Chondrocyte (in vitro differentiated cells): ENCODE measurements around the gene TMEM218. TPM values are rescaled to one million over a fixed set of nuclear protein-coding genes. Genes with fewer than 3 reads are reported as not detected.

ENCODE experiments used
- DNase-seq: peaks from one replicate; pipeline ENCODE4 v3.0.0; 2021; ENCODE audit warnings: mixed read lengths, low spot score
- H3K27ac Mint-ChIP-seq: one replicate; pipeline ENCODE4 v1.8.0; 2021; ENCODE audit warnings: mild to moderate bottlenecking, moderate library complexity, mixed read lengths; ENCODE audit not compliant: unreplicated experiment
- H3K27me3 Mint-ChIP-seq: 2 replicates; pipeline ENCODE4 v1.8.0; 2021; ENCODE audit warnings: low read depth, mixed read lengths
- H3K36me3 Mint-ChIP-seq: 2 replicates; pipeline ENCODE4 v1.8.0; 2021; ENCODE audit warnings: low read depth, mixed read lengths
- H3K4me1 Mint-ChIP-seq: 2 replicates; pipeline ENCODE4 v1.8.0; 2021; ENCODE audit warnings: low read depth, mild to moderate bottlenecking, mixed read lengths
- H3K4me3 Mint-ChIP-seq: one replicate; pipeline ENCODE4 v1.8.0; 2021; ENCODE audit warnings: mild to moderate bottlenecking, moderate library complexity, mixed read lengths; ENCODE audit not compliant: unreplicated experiment
- H3K9me3 Mint-ChIP-seq: 2 replicates; pipeline ENCODE4 v1.8.0; 2021; ENCODE audit warnings: low read depth, mixed read lengths
- CTCF ChIP-seq: fragments of 200-600 bp; sonication (generic); IDR thresholded peaks from 2 replicates; pipeline ENCODE4 v1.5.0; 2021; ENCODE audit warnings: antibody characterized with exemption, mild to moderate bottlenecking, moderate library complexity
- total RNA-seq: library from RNA; stranded (reverse); gene quantifications from 3 replicates; pipeline ENCODE4 v1.2.1, GENCODE V29; 2021

Gene TMEM218
- total RNA-seq, 1 donor from 2014 or later: 12.0 TPM

- peak; percentile 72 for DNase-seq
- Mint-ChIP-seq H3K4me3 (no peak overlapping the region), H3K9me3 (no peaks in the 10 kb centered on the region), H3K27ac (no peak overlapping the region), H3K27me3 (no peaks in the 10 kb centered on the region), H3K36me3 (no peaks in the 10 kb centered on the region), H3K4me1 (peaks cover 18% of the 10 kb centered on the region)
- TF ChIP-seq CTCF: no peak
Measured at GRCh38 chr11:125072218-125072960, 39.0 kb downstream of the TMEM218 start.

GRCh38 chr11:125071846-125072217 lies 39.6 kb downstream of the TMEM218 start:
- no peak overlapping the region for H3K4me3 Mint-ChIP-seq
- no peak overlapping the region for H3K27ac Mint-ChIP-seq
- H3K27me3 Mint-ChIP-seq: no peaks in the 10 kb centered on the region
- no peak for TF ChIP-seq CTCF
- DNase-seq: peak; percentile 42
- H3K4me1 Mint-ChIP-seq: peaks cover 18% of the 10 kb centered on the region
- no peaks in the 10 kb centered on the region for H3K36me3 Mint-ChIP-seq
- no peaks in the 10 kb centered on the region for H3K9me3 Mint-ChIP-seq

GRCh38 chr11:125071435-125071834 lies 40.0 kb downstream of the TMEM218 start:
- no peaks in the 10 kb centered on the region for H3K9me3 Mint-ChIP-seq
- no peak for TF ChIP-seq CTCF
- H3K4me1 Mint-ChIP-seq: peaks cover 18% of the 10 kb centered on the region
- no peak overlapping the region for H3K4me3 Mint-ChIP-seq
- no peaks in the 10 kb centered on the region for H3K36me3 Mint-ChIP-seq
- peak overlapping the region; percentile 59 for H3K27ac Mint-ChIP-seq
- H3K27me3 Mint-ChIP-seq: no peaks in the 10 kb centered on the region
- DNase-seq: peak; percentile 68

- H3K9me3 Mint-ChIP-seq: no peaks in the 10 kb centered on the region
- no peak overlapping the region for H3K27ac Mint-ChIP-seq
- no peaks in the 10 kb centered on the region for H3K36me3 Mint-ChIP-seq
- H3K4me1 Mint-ChIP-seq: peaks cover 18% of the 10 kb centered on the region
- H3K27me3 Mint-ChIP-seq: no peaks in the 10 kb centered on the region
- DNase-seq: no peak
- TF ChIP-seq CTCF: no peak
- H3K4me3 Mint-ChIP-seq: no peak overlapping the region
Measured at GRCh38 chr11:125070699-125071254, 40.6 kb downstream of the TMEM218 start.

- no peak for DNase-seq
- Mint-ChIP-seq H3K36me3 (no peaks in the 10 kb centered on the region), H3K27me3 (peaks cover 2% of the 10 kb centered on the region), H3K4me1 (peaks cover 18% of the 10 kb centered on the region), H3K4me3 (no peak overlapping the region), H3K9me3 (no peaks in the 10 kb centered on the region), H3K27ac (no peak overlapping the region)
- no peak for TF ChIP-seq CTCF
Measured at GRCh38 chr11:125069796-125070195, 41.6 kb downstream of the TMEM218 start.
